Measurements from ENCODE around the gene CENPVL1. TPM values are rescaled to one million over a fixed set of nuclear protein-coding genes. Genes with fewer than 3 reads are reported as not detected.
A peak's percentile ranks its signal among the peaks of the same experiment; 100 is the strongest.
"Not testable (repeated sequence)": the region's sequence is repeated elsewhere in the genome, so short reads cannot be mapped to it uniquely, and the experiment has no call there.

CENPVL1 gene
- total RNA-seq, result not detected in 2 replicates

DNA sequence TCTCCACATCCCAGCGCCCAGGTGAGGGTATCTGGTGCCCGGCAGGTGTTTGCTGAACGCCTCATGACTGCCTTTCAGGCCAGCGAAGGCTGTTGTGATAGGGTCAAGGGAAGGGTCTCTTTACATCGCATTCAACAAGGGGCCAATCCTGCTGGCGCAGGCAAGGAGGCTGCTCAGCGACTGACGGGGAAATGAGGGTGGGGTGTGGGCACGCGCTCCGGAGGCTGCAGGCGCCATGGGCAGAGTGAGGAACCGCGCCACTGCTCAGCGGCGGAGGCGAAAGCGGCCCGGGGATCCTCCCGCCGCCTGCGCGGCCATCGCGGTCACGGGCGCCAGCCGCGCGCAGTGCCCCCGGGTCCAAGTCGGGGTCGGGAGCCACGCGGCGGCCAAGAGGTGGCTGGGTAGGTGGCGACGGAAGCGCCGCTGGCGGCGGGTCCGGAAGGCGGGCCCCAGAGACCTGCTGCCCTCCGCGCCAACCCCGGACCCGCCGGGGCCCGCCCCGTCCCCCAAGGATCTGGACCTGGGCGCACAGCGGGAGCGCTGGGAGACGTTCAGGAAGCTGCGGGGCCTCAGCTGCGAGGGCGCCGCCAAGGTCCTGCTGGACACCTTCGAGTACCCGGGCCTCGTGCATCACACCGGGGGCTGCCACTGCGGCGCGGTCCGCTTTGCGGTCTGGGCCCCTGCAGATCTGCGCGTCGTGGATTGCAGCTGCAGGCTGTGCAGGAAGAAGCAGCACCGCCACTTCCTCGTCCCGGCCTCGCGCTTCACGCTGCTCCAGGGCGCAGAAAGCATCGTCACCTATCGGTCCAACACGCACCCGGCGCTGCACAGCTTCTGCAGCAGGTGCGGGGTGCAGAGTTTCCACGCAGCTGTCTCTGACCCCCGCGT is at the start of gene CENPVL1:
Gene CENPVL1 (plus strand): TSS at position 236 of the 888 bp plus-strand sequence. CDS start 0 bp downstream, at position 236.
- H3K27me3 Mint-ChIP-seq (ENCODE audit: low read depth); H3K36me3 Mint-ChIP-seq (ENCODE audit: low read depth); H3K4me1 Mint-ChIP-seq (ENCODE audit: low read depth); intact Hi-C loops (cut with micrococcal nuclease); DNase-seq (ENCODE audit: low spot score); H3K4me3 Mint-ChIP-seq (ENCODE audit: low read depth); H3K27ac Mint-ChIP-seq; H3K9me3 Mint-ChIP-seq: not testable (repeated sequence)

DNA sequence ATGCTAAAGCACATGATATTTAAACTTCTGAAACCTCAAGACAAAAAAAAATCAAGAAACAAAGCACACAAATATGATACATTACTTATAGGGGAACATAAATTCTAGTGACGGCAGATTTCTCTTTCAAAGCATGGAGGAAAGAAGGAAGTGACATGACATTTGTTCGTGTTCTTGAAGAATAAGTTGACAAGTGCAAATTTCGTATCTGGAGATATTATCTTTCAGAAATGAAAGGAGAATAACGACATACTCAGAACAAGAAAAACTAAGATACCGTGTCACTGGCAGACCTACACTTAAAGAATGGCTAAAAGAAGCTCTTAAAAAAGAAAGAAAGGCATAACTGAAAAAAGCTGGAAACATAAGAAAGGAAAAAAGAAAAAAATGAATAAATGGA is 44.3 kb upstream of the CENPVL1 start:
- peak overlapping the region; percentile 72 for H3K27ac Mint-ChIP-seq
- peak overlapping the region; percentile 39 for H3K4me3 Mint-ChIP-seq (ENCODE audit: low read depth)
- H3K27me3 Mint-ChIP-seq (ENCODE audit: low read depth), result peaks cover 16% of the 10 kb centered on the region
- DNase-seq (ENCODE audit: low spot score), result no peak
- no peaks in the 10 kb centered on the region for H3K36me3 Mint-ChIP-seq (ENCODE audit: low read depth)
- H3K9me3 Mint-ChIP-seq, result peaks cover 3% of the 10 kb centered on the region
- intact Hi-C loops (cut with micrococcal nuclease), result no loop called here
- H3K4me1 Mint-ChIP-seq (ENCODE audit: low read depth), result peaks cover 8% of the 10 kb centered on the region

DNA sequence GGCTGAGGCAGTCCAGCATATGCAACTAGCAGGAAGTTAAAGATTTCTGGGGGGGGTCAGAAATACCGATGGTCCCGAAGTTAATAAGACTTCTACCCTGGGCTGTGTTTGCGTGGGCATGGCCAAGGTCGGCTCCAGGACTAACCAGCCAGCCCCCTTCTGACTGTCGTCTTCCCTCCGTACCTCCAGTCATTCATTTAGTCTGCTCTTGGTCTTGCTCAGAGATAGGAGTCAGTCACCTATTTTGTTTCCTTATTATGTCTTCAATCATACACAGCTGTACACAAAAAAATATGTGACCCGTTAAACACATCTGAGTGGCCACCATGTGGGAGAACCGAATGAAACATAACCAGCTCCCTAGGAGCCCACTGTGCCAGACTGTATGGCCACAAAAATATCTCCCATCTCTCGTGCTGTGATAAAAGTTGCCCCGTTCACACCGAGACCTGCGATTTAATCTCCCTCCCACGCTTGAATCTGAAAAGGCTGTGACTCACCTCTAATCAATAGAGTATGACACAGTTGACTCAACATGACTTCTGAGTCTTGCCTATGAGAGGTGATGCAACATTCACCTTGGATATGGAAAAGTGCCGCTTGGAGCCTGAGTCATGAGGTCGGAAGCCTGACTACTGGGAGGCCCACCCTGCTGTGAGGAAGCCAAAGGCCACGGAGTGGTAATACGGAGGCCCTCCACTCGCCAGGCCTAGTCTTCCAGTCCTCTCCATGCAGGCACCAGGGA is 30.5 kb upstream of the CENPVL1 start:
- intact Hi-C loops (cut with micrococcal nuclease); H3K27me3 Mint-ChIP-seq (ENCODE audit: low read depth); H3K27ac Mint-ChIP-seq; DNase-seq (ENCODE audit: low spot score); H3K9me3 Mint-ChIP-seq; H3K36me3 Mint-ChIP-seq (ENCODE audit: low read depth); H3K4me3 Mint-ChIP-seq (ENCODE audit: low read depth); H3K4me1 Mint-ChIP-seq (ENCODE audit: low read depth): not testable (repeated sequence)

DNA sequence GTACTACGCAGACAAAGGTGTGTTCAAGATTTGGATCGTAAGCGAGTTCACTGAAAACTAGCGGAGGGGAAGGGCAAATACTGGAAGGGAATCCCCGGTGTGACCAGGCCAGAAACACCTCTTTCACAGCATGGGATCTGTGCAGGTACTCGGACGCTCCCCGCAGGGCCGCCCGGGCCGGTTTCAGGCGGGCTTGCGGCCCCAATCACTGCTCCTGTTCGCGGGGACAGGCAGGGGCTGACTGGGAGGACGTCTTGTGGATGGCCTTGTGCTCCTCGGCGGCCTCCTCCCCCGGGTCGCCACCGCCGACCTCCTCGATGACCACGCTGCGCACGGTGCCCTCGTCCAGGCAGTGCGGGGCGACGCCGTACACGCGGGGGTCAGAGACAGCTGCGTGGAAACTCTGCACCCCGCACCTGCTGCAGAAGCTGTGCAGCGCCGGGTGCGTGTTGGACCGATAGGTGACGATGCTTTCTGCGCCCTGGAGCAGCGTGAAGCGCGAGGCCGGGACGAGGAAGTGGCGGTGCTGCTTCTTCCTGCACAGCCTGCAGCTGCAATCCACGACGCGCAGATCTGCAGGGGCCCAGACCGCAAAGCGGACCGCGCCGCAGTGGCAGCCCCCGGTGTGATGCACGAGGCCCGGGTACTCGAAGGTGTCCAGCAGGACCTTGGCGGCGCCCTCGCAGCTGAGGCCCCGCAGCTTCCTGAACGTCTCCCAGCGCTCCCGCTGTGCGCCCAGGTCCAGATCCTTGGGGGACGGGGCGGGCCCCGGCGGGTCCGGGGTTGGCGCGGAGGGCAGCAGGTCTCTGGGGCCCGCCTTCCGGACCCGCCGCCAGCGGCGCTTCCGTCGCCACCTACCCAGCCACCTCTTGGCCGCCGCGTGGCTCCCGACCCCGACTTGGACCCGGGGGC is 28.2 kb upstream of the CENPVL1 start:
- DNase-seq (ENCODE audit: low spot score); H3K36me3 Mint-ChIP-seq (ENCODE audit: low read depth); H3K4me1 Mint-ChIP-seq (ENCODE audit: low read depth); H3K9me3 Mint-ChIP-seq; H3K4me3 Mint-ChIP-seq (ENCODE audit: low read depth); H3K27ac Mint-ChIP-seq; H3K27me3 Mint-ChIP-seq (ENCODE audit: low read depth); intact Hi-C loops (cut with micrococcal nuclease): not testable (repeated sequence)

DNA sequence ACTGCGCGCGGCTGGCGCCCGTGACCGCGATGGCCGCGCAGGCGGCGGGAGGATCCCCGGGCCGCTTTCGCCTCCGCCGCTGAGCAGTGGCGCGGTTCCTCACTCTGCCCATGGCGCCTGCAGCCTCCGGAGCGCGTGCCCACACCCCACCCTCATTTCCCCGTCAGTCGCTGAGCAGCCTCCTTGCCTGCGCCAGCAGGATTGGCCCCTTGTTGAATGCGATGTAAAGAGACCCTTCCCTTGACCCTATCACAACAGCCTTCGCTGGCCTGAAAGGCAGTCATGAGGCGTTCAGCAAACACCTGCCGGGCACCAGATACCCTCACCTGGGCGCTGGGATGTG is 27.6 kb upstream of the CENPVL1 start, which contains the start of gene CENPVL2:
Gene CENPVL2 (minus strand): TSS at position 112 of the 343 bp plus-strand sequence. CDS start 0 bp downstream, at position 112.
- H3K4me1 Mint-ChIP-seq (ENCODE audit: low read depth); intact Hi-C loops (cut with micrococcal nuclease); H3K27me3 Mint-ChIP-seq (ENCODE audit: low read depth); H3K4me3 Mint-ChIP-seq (ENCODE audit: low read depth); H3K9me3 Mint-ChIP-seq; H3K27ac Mint-ChIP-seq; DNase-seq (ENCODE audit: low spot score); H3K36me3 Mint-ChIP-seq (ENCODE audit: low read depth): not testable (repeated sequence)

DNA sequence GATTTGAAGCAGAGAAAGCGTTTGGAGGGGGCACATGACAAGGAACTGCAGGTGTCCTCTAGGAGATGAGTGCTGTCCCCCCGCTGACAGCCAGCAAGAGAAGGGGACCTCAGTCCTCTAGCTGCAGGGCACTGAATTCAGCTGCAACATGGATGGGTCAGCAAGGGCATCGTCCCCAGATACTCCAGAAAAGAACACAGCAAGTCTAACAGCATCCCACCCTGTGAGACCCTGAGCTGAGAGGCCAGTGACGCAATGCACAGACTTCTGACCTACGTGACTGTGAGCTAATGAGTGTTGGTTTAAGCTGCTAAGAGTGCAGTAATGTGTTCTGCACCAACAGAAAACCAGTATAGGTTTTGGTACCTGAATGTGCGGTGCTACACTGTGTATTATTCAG is 16.1 kb upstream of the CENPVL1 start:
- no peak overlapping the region for H3K4me3 Mint-ChIP-seq (ENCODE audit: low read depth)
- peaks cover 2% of the 10 kb centered on the region for H3K27me3 Mint-ChIP-seq (ENCODE audit: low read depth)
- H3K36me3 Mint-ChIP-seq (ENCODE audit: low read depth), result no peaks in the 10 kb centered on the region
- DNase-seq (ENCODE audit: low spot score), result no peak
- intact Hi-C loops (cut with micrococcal nuclease), result no loop called here
- no peak overlapping the region for H3K27ac Mint-ChIP-seq
- H3K9me3 Mint-ChIP-seq, result no peaks in the 10 kb centered on the region
- H3K4me1 Mint-ChIP-seq (ENCODE audit: low read depth), result no peaks in the 10 kb centered on the region

DNA sequence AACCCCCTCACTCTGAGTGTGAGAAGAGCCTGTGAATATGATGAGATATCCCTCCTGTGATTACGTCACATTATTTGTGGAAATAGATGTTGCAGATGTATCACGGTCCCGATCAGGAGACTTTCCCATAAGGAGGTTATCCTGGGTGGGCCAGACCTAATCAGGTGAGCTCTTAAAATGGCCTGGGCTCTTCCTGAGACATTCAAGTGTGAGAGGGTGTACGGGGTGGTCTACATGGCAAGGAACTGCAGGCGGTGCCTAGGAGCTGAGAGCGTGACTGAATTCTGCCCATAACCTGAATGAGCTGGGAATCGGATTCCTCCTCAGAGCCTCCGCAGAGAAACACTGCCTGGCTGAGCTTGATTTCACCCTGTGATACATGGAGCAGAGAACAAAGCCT is 12.9 kb upstream of the CENPVL1 start:
- Mint-ChIP-seq H3K36me3 (ENCODE audit: low read depth) (no peaks in the 10 kb centered on the region), H3K4me1 (ENCODE audit: low read depth) (no peaks in the 10 kb centered on the region), H3K9me3 (no peaks in the 10 kb centered on the region), H3K27me3 (ENCODE audit: low read depth) (peaks cover 2% of the 10 kb centered on the region), H3K4me3 (ENCODE audit: low read depth) (no peak overlapping the region), H3K27ac (no peak overlapping the region)
- intact Hi-C loops (cut with micrococcal nuclease), result no loop called here
- no peak for DNase-seq (ENCODE audit: low spot score)

DNA sequence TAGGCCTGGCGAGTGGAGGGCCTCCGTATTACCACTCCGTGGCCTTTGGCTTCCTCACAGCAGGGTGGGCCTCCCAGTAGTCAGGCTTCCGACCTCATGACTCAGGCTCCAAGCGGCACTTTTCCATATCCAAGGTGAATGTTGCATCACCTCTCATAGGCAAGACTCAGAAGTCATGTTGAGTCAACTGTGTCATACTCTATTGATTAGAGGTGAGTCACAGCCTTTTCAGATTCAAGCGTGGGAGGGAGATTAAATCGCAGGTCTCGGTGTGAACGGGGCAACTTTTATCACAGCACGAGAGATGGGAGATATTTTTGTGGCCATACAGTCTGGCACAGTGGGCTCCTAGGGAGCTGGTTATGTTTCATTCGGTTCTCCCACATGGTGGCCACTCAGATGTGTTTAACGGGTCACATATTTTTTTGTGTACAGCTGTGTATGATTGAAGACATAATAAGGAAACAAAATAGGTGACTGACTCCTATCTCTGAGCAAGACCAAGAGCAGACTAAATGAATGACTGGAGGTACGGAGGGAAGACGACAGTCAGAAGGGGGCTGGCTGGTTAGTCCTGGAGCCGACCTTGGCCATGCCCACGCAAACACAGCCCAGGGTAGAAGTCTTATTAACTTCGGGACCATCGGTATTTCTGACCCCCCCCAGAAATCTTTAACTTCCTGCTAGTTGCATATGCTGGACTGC is 2.8 kb downstream of the CENPVL1 start:
- DNase-seq (ENCODE audit: low spot score); intact Hi-C loops (cut with micrococcal nuclease); H3K27ac Mint-ChIP-seq; H3K36me3 Mint-ChIP-seq (ENCODE audit: low read depth); H3K4me1 Mint-ChIP-seq (ENCODE audit: low read depth); H3K9me3 Mint-ChIP-seq; H3K4me3 Mint-ChIP-seq (ENCODE audit: low read depth); H3K27me3 Mint-ChIP-seq (ENCODE audit: low read depth): not testable (repeated sequence)

DNA sequence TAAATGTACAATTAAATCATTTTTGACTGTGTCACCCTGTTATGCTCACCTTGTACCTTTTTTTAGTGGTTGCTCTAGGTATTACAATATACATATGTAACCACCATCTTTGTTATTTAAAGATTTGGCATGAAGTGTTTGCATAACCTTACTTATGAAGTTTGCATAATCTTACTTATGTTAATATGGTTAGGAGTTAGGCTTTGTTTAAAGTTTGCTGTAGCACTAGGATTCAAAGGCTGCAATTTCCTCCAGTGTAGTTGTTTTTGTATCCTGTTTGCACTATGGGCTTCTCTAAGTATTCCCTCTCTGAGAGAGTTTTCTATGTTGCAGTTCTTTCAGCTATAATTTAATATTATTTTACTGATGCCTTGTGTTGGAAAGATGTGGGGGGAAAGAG is 17.9 kb downstream of the CENPVL1 start:
- no peaks in the 10 kb centered on the region for H3K9me3 Mint-ChIP-seq
- intact Hi-C loops (cut with micrococcal nuclease), result no loop called here
- peaks cover 3% of the 10 kb centered on the region for H3K27me3 Mint-ChIP-seq (ENCODE audit: low read depth)
- H3K4me3 Mint-ChIP-seq (ENCODE audit: low read depth), result no peak overlapping the region
- H3K27ac Mint-ChIP-seq, result no peak overlapping the region
- no peak for DNase-seq (ENCODE audit: low spot score)
- H3K4me1 Mint-ChIP-seq (ENCODE audit: low read depth), result no peaks in the 10 kb centered on the region
- no peaks in the 10 kb centered on the region for H3K36me3 Mint-ChIP-seq (ENCODE audit: low read depth)

DNA sequence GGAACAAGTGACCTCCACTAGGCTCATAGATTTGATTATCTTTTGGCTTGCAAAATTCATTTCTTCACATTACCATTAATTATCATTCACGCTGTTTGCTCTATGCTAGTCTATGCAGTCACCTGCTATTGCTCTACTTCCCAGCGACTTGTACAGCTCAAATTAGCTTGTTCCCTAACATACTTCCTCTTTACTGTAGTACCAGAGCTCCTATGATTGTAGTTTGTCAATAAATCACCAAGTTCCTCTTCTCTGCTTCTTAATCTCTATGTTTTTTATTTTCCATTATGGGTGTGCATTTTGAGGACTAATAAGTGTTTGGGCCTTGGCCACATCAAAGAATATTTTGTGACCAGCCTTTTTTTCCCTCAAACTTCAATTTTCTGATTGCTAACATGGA is 26.8 kb downstream of the CENPVL1 start:
- H3K9me3 Mint-ChIP-seq, result no peaks in the 10 kb centered on the region
- intact Hi-C loops (cut with micrococcal nuclease), result no loop called here

DNA sequence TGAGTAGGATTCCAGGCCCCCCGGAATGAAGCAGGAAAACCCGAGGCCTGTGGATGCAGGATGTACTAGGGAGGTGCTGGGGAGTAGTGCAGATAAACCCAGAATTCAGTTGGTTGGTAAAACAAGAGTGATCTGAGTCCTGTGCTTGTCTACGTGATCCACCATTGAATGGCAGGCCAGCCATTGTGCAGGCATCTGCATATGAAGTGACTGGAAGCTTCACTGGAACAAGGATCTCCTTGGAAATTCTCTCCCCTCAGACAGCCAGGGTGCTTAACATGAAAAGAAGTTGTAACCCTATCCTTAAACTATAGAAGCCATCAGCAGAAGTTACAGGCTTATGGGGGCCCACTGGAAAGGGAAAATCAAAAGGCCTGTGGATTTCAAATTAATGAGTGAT is 32.3 kb downstream of the CENPVL1 start:
- intact Hi-C loops (cut with micrococcal nuclease), result no loop called here
- DNase-seq (ENCODE audit: low spot score), result no peak
- Mint-ChIP-seq H3K9me3 (peaks cover 16% of the 10 kb centered on the region), H3K27ac (no peak overlapping the region), H3K4me3 (ENCODE audit: low read depth) (no peak overlapping the region), H3K4me1 (ENCODE audit: low read depth) (peaks cover 9% of the 10 kb centered on the region), H3K36me3 (ENCODE audit: low read depth) (peaks cover 36% of the 10 kb centered on the region), H3K27me3 (ENCODE audit: low read depth) (peaks cover 8% of the 10 kb centered on the region)

More for the DNA sequence above, 26.8 kb downstream of the CENPVL1 start:
- Mint-ChIP-seq H3K36me3 (ENCODE audit: low read depth) (no peaks in the 10 kb centered on the region), H3K27ac (no peak overlapping the region), H3K27me3 (ENCODE audit: low read depth) (peaks cover 17% of the 10 kb centered on the region), H3K4me3 (ENCODE audit: low read depth) (no peak overlapping the region), H3K4me1 (ENCODE audit: low read depth) (no peaks in the 10 kb centered on the region)
- DNase-seq (ENCODE audit: low spot score), result no peak

All from activated T-helper 2 cell treated with anti-CD3 and anti-CD28 coated beads, Interferon-gamma antibody, Interleukin-2, Interleukin-4, amounts not matched to agents 10 μg/mL and 5 μg/mL and 100 μg/mL, durations not matched to agents 14 hours and 24 hours and 36 hours (primary cell).